GM19452 (cell line): ENCODE data around the gene PLD3.

Experiments
- ATAC-seq: cut with Tn5 transposase; IDR thresholded peaks from one replicate; pipeline ENCODE4 v1.9.1; 2021; ENCODE audit not compliant: unreplicated experiment

The PLD3 gene

GRCh38 chr19:40411958-40412499, 63.5 kb downstream of the PLD3 start:
- ATAC-seq: no peak

GRCh38 chr19:40412866-40413265, 64.4 kb downstream of the PLD3 start:
- no peak for ATAC-seq

GRCh38 chr19:40413291-40413845, 64.9 kb downstream of the PLD3 start, which contains the start of gene PRX:
Gene PRX, minus strand, starts transcription at chr19:40413378. Its CDS starts 5,446 bp downstream, at chr19:40407932.
- no peak for ATAC-seq

- ATAC-seq: no peak
Measured at GRCh38 chr19:40414542-40415535, 66.3 kb downstream of the PLD3 start.

- no peak for ATAC-seq
Measured at GRCh38 chr19:40415768-40416167, 67.3 kb downstream of the PLD3 start.

- no peak for ATAC-seq
Measured at GRCh38 chr19:40416918-40417642, 68.6 kb downstream of the PLD3 start.

GRCh38 chr19:40417643-40417981, 69.1 kb downstream of the PLD3 start:
- no peak for ATAC-seq

- ATAC-seq: no peak
Measured at GRCh38 chr19:40418040-40418439, 69.5 kb downstream of the PLD3 start.

GRCh38 chr19:40419066-40419612, 70.6 kb downstream of the PLD3 start:
- no peak for ATAC-seq

- no peak for ATAC-seq
Measured at GRCh38 chr19:40419780-40420179, 71.3 kb downstream of the PLD3 start.

- ATAC-seq: no peak
Measured at GRCh38 chr19:40420451-40420765, 71.9 kb downstream of the PLD3 start.

GRCh38 chr19:40420766-40421765, 72.6 kb downstream of the PLD3 start:
- no peak for ATAC-seq

GRCh38 chr19:40421993-40422747, 73.7 kb downstream of the PLD3 start:
- no peak for ATAC-seq

- no peak for ATAC-seq
Measured at GRCh38 chr19:40422748-40423566, 74.5 kb downstream of the PLD3 start.

- ATAC-seq: no peak
Measured at GRCh38 chr19:40423938-40424337, 75.4 kb downstream of the PLD3 start.

- ATAC-seq: no peak
Measured at GRCh38 chr19:40424637-40425449, 76.3 kb downstream of the PLD3 start.

- ATAC-seq: peak; percentile 85
Measured at GRCh38 chr19:40425450-40426287, 77.2 kb downstream of the PLD3 start, which contains the start of gene SERTAD1. Gene SERTAD1, minus strand, starts transcription at chr19:40425992. Its CDS starts 2,446 bp downstream, at chr19:40423546.
